IMR-90 (cell line): ENCODE data around the gene NEO1. TPM values are rescaled to one million over a fixed set of nuclear protein-coding genes. Genes with fewer than 3 reads are reported as not detected.

ENCODE experiments used
- ATAC-seq: fragments of 200-7000 bp; cut with Tn5 transposase; 2 replicates; pipeline ENCODE4 v1.9.1; 2020; ENCODE audit warnings: low read depth, mild to moderate bottlenecking, moderate library complexity
- BruUV-seq: library from RNA; stranded (reverse); fragments of 400-500 nt; replicated peaks from 2 replicates; lab custom pipeline; 2021; lab: Mats Ljungman, UMichigan
- CTCF ChIA-PET: fragments of 300-600 bp; formaldehyde crosslinking; extraction: SDS; loops from one replicate; lab custom pipeline; 2021; ENCODE audit warnings: antibody characterized with exemption; lab: Yijun Ruan, JAX
- POLR2A ChIA-PET: fragments of 300-600 bp; sonication (Branson Sonifier 250); formaldehyde crosslinking; loops from one replicate; lab custom pipeline; 2022; ENCODE audit warnings: antibody characterized with exemption; ENCODE audit not compliant: unreplicated experiment; lab: Charles Lee
- DNase-seq: peaks from one replicate; pipeline ENCODE4 v3.0.0; 2013
- H2AFZ ChIP-seq: replicated peaks from 2 replicates; pipeline ENCODE3; 2013; ENCODE audit warnings: low read length, mild to moderate bottlenecking; ENCODE audit not compliant: poor library complexity
- H2AK5ac ChIP-seq: 2 replicates; pipeline ENCODE4 v1.6.1; 2013; ENCODE audit warnings: low read depth, low read length, inconsistent platforms
- H2AK9ac ChIP-seq: replicated peaks from 2 replicates; pipeline ENCODE3; 2013; ENCODE audit warnings: mild to moderate bottlenecking, low read depth, low read length, moderate library complexity; ENCODE audit not compliant: poor library complexity
- H2BK120ac ChIP-seq: 2 replicates; pipeline ENCODE4 v1.6.1; 2013; ENCODE audit warnings: low read depth, low read length, inconsistent platforms
- H2BK15ac ChIP-seq: 3 replicates; pipeline ENCODE4 v1.6.1; 2013; ENCODE audit warnings: low read depth, low read length, inconsistent platforms
- H2BK20ac ChIP-seq: 2 replicates; pipeline ENCODE4 v1.6.1; 2013; ENCODE audit warnings: low read depth, mild to moderate bottlenecking, inconsistent platforms, low read length, moderate library complexity
- H2BK5ac ChIP-seq: 2 replicates; pipeline ENCODE4 v1.6.1; 2013; ENCODE audit warnings: mild to moderate bottlenecking, low read depth, low read length, inconsistent platforms; ENCODE audit not compliant: poor library complexity, severe bottlenecking
- H3K14ac ChIP-seq: replicated peaks from 2 replicates; pipeline ENCODE4 v1.6.1; 2013; ENCODE audit warnings: low read depth, low read length, inconsistent platforms
- H3K18ac ChIP-seq: 2 replicates; pipeline ENCODE4 v1.6.1; 2013; ENCODE audit warnings: low read depth, low read length, control low read depth
- H3K23ac ChIP-seq: 2 replicates; pipeline ENCODE4 v1.6.1; 2013; ENCODE audit warnings: low read depth, low read length, inconsistent platforms
- H3K27ac ChIP-seq: 2 replicates; pipeline ENCODE4 v1.5.1; 2013; ENCODE audit warnings: mild to moderate bottlenecking, control low read depth, low read length; ENCODE audit not compliant: insufficient read depth
- H3K27me3 ChIP-seq: 2 replicates; pipeline ENCODE4 v1.6.1; 2013; ENCODE audit warnings: low read length; ENCODE audit not compliant: control insufficient read depth, insufficient read depth
- H3K36me3 ChIP-seq: 2 replicates; pipeline ENCODE4 v1.6.1; 2013; ENCODE audit warnings: low read length, mixed read lengths; ENCODE audit not compliant: control insufficient read depth, insufficient read depth
- H3K4ac ChIP-seq: 2 replicates; pipeline ENCODE4 v1.6.1; 2013; ENCODE audit warnings: low read depth, low read length, inconsistent platforms
- H3K4me1 ChIP-seq: 2 replicates; pipeline ENCODE4 v1.6.1; 2013; ENCODE audit warnings: low read length, mixed read lengths; ENCODE audit not compliant: control insufficient read depth, insufficient read depth
- H3K4me2 ChIP-seq: 2 replicates; pipeline ENCODE4 v1.6.1; 2013; ENCODE audit warnings: low read depth, mild to moderate bottlenecking, control low read depth, low read length, moderate library complexity
- H3K4me3 ChIP-seq: 2 replicates; pipeline ENCODE4 v1.5.1; 2013; ENCODE audit warnings: low read depth, mild to moderate bottlenecking, control low read depth, low read length, moderate library complexity; ENCODE audit not compliant: insufficient read depth
- H3K56ac ChIP-seq: 2 replicates; pipeline ENCODE4 v1.6.1; 2013; ENCODE audit warnings: low read length, inconsistent platforms; ENCODE audit not compliant: insufficient read depth; ENCODE audit errors: extremely low read depth
- H3K79me1 ChIP-seq, 2 experiments: 2 replicates each; pipeline ENCODE4 v1.6.1; 2013; ENCODE audit warnings: low read length in 2 of 2, inconsistent platforms in 1 of 2, low read depth in 1 of 2
- H3K9ac ChIP-seq: 2 replicates; pipeline ENCODE4 v1.6.1; 2013; ENCODE audit warnings: low read depth, low read length, control low read depth
- H3K9me1 ChIP-seq: 2 replicates; pipeline ENCODE4 v1.6.1; 2013; ENCODE audit warnings: low read length, inconsistent platforms; ENCODE audit not compliant: insufficient read depth
- H3K9me3 ChIP-seq: 2 replicates; pipeline ENCODE4 v1.6.1; 2013; ENCODE audit warnings: low read length; ENCODE audit not compliant: control insufficient read depth, insufficient read depth
- H4K20me1 ChIP-seq: 2 replicates; pipeline ENCODE4 v1.6.1; 2013; ENCODE audit warnings: low read length, inconsistent platforms; ENCODE audit not compliant: insufficient read depth
- H4K5ac ChIP-seq: 2 replicates; pipeline ENCODE4 v1.6.1; 2013; ENCODE audit warnings: mild to moderate bottlenecking, low read depth, low read length, control low read depth
- H4K8ac ChIP-seq, 2 experiments: 2 replicates each; pipeline ENCODE4 v1.6.1; 2013; ENCODE audit warnings: low read depth in 2 of 2, low read length in 2 of 2, control low read depth in 1 of 2, inconsistent platforms in 1 of 2
- H4K91ac ChIP-seq: 2 replicates; pipeline ENCODE4 v1.6.1; 2013; ENCODE audit warnings: low read depth, low read length, inconsistent platforms; ENCODE audit not compliant: insufficient read depth
- CHD1 ChIP-seq: IDR thresholded peaks from 2 replicates; pipeline ENCODE4 v1.6.1; 2012; ENCODE audit warnings: low read depth, low read length, improper control_type of control experiment
- MXI1 ChIP-seq: IDR thresholded peaks from 2 replicates; pipeline ENCODE4 v1.6.1; 2012; ENCODE audit warnings: low read depth, mild to moderate bottlenecking, low read length, moderate library complexity, borderline replicate concordance
- NFE2L2 ChIP-seq: fragments of 150-350 bp; IDR thresholded peaks from 2 replicates; pipeline ENCODE4 v1.6.1; 2016; ENCODE audit warnings: low read depth, mild to moderate bottlenecking, low read length
- RFX5 ChIP-seq: IDR thresholded peaks from 2 replicates; pipeline ENCODE4 v1.8.0; 2012; ENCODE audit warnings: low read depth, mild to moderate bottlenecking, low read length, moderate library complexity
- WGBS, 2 experiments: methylation state at CpG; one replicate each; pipeline versions ENCODE4 v1.1.5 to v1.1.7; 2013; ENCODE audit warnings: missing lambda C conversion rate in 2 of 2; ENCODE audit not compliant: insufficient read length in 1 of 2; ENCODE audit errors: extremely low coverage in 2 of 2; 5-methylcytosine and 5-hydroxymethylcytosine counted together
- dilution Hi-C: fragments of 300-500 bp; cut with HindIII; formaldehyde crosslinking; loops from one replicate; pipeline ENCODE4 v1.14.3; 2018; ENCODE audit warnings: low sequenced_read_pairs; ENCODE audit not compliant: unreplicated experiment
- in situ Hi-C: fragments of 300-500 bp; cut with MboI; formaldehyde crosslinking; loops from 3 replicates; pipeline ENCODE4 v1.14.3; 2019; ENCODE audit warnings: low sequenced_read_pairs, inconsistent platforms, mixed read lengths
- intact Hi-C: fragments of 100-400 bp; cut with micrococcal nuclease; formaldehyde crosslinking; loops from 2 replicates; pipeline ENCODE4 v1.10.0; 2022
- polyA plus RNA-seq, 3 experiments: library from polyadenylated mRNA; depleted of rRNA; stranded (reverse); fragments of >200 nt; gene quantifications; 2 replicates each; pipeline ENCODE4 v1.2.3, GENCODE V29; 2012; ENCODE audit warnings: low replicate concordance in 1 of 3
- total RNA-seq: library from RNA; depleted of rRNA; stranded (reverse); fragments of >200 nt; gene quantifications from 2 replicates; pipeline ENCODE4 v1.2.3, GENCODE V29; 2012
- TF ChIP-seq, protein P1 (sequence below): conservative IDR thresholded peaks from 2 replicates; pipeline ENCODE4 v1.5.1; 2012; ENCODE audit warnings: mild to moderate bottlenecking, low read depth, low read length, improper control_type of control experiment
- TF ChIP-seq, protein P2 (sequence below): fragments of 150-350 bp; IDR thresholded peaks from 2 replicates; pipeline ENCODE4 v1.6.1; 2017; ENCODE audit warnings: mild to moderate bottlenecking, antibody characterized with exemption, low read length, low read depth

Gene NEO1
- total and polyA plus RNA-seq, 2 of the 4 experiments (the other 2 are of a cell fraction) = 16.3 to 18.5 TPM

DNA sequence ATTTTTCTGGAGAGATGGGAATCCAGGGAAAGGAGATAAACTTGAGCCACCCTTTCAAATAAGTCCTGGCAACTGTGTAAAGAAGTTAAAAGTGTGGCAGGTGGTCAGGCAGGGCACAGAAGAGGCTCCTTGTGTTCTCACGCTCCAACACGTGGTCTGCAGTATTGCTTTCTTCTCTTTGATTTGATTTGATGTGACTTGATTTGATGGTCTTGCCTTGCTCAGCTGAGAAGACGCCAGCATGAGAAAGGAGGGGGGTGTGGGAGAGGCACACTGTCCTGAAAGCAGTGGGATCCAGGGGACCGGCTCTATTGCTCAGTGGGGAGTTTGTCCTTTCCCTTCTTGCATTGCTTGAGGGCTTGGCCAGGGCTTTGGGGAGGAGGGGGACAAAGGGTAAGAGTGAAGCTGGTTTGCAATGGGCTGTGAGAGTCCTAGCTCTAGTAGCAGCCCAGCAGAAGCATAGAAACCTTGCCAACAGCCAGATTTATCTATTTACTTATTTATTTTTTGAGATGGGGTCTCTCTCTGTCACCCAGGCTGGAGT, 25.7 kb upstream of the NEO1 start:
- Histone ChIP-seq H2BK20ac (no peak overlapping the region), H3K79me1 (no peaks in the 10 kb centered on the region), H4K8ac (no peak overlapping the region), H4K91ac (no peak overlapping the region), H3K4me2 (no peak overlapping the region), H2BK15ac (no peak overlapping the region), H3K9me1 (peaks cover 6% of the 10 kb centered on the region), H4K5ac (no peak overlapping the region), H2AK9ac (no peak overlapping the region), H3K4me3 (no peak overlapping the region), H3K56ac (no peak overlapping the region), H3K4me1 (peaks cover 16% of the 10 kb centered on the region), H2BK5ac (no peak overlapping the region), H3K9me3 (no peaks in the 10 kb centered on the region), H3K36me3 (no peaks in the 10 kb centered on the region), H3K27me3 (peaks cover 10% of the 10 kb centered on the region), H2AFZ (no peak overlapping the region), H3K18ac (no peak overlapping the region), H2BK120ac (no peak overlapping the region), H3K9ac (no peak overlapping the region), H3K27ac (no peak overlapping the region), H3K14ac (no peak overlapping the region), H3K4ac (no peak overlapping the region), H2AK5ac (no peak overlapping the region), H4K20me1 (no peaks in the 10 kb centered on the region), H3K23ac (no peak overlapping the region)
- POLR2A ChIA-PET = no interaction called here
- WGBS, 2 experiments = 58% methylated on average over 2 of the region's 4 CpGs; no CpG with 5 or more reads in 1 of the 2 experiments
- no peak for DNase-seq
- intact Hi-C loops = no loop called here
- BruUV-seq = no TSS peak
- ATAC-seq = no peak
- dilution Hi-C loops = no loop called here
- TF ChIP-seq RFX5 = no peak
- TF ChIP-seq, protein P1, sequence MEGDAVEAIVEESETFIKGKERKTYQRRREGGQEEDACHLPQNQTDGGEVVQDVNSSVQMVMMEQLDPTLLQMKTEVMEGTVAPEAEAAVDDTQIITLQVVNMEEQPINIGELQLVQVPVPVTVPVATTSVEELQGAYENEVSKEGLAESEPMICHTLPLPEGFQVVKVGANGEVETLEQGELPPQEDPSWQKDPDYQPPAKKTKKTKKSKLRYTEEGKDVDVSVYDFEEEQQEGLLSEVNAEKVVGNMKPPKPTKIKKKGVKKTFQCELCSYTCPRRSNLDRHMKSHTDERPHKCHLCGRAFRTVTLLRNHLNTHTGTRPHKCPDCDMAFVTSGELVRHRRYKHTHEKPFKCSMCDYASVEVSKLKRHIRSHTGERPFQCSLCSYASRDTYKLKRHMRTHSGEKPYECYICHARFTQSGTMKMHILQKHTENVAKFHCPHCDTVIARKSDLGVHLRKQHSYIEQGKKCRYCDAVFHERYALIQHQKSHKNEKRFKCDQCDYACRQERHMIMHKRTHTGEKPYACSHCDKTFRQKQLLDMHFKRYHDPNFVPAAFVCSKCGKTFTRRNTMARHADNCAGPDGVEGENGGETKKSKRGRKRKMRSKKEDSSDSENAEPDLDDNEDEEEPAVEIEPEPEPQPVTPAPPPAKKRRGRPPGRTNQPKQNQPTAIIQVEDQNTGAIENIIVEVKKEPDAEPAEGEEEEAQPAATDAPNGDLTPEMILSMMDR = no peak
- TF ChIP-seq, protein P2, sequence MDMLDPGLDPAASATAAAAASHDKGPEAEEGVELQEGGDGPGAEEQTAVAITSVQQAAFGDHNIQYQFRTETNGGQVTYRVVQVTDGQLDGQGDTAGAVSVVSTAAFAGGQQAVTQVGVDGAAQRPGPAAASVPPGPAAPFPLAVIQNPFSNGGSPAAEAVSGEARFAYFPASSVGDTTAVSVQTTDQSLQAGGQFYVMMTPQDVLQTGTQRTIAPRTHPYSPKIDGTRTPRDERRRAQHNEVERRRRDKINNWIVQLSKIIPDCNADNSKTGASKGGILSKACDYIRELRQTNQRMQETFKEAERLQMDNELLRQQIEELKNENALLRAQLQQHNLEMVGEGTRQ = no peak
- no peak for TF ChIP-seq NFE2L2
- no peak for TF ChIP-seq CHD1
- TF ChIP-seq MXI1 = no peak
- in situ Hi-C loops = no loop called here
- CTCF ChIA-PET = no interaction called here
